Stimulated activated CD4-positive, alpha-beta T cell treated with anti-CD3 and anti-CD28 coated beads, Interleukin-12 subunit alpha, Interleukin-12 subunit beta, amount 100 ng/mL, for 24 hours (primary cell): ENCODE data around the gene MED27.

Experiments
- DNase-seq, 2 experiments: peaks; one replicate each; pipeline ENCODE4 v3.0.0-alpha.2; 2020; ENCODE audit warnings: low read depth in 2 of 2

MED27 gene

DNA sequence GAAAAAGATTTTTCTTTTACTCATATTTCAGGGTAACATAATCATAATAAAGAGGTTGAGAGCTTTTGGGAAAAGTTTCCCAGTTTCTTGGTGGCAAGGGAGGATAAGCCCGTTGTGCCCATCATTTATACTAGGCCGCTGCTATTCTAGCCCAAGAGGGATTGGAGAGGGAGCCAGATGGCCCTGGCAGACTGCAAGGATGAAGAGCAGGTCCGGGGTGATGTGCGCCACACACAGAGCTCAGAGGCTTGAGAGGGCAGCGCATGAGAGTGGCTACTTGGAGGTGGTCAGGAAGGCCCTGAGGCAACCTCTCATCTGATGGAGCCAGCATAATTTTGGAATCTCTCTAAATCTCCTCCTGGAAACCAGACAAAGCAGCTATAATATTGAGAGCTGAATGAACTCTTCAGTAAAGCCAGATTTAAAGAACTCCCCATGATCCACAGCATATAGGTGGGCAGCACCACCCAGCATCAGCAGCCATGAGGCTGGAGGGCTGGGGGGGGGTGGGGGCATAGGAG, 110.1 kb downstream of the MED27 start:
- no peak for DNase-seq

- no peak for DNase-seq
These were observed 111.0 kb downstream of the MED27 start for GRCh38 chr9:131968632-131969031.

- no peak for DNase-seq
These were observed 113.8 kb downstream of the MED27 start for GRCh38 chr9:131965841-131966240.

DNA sequence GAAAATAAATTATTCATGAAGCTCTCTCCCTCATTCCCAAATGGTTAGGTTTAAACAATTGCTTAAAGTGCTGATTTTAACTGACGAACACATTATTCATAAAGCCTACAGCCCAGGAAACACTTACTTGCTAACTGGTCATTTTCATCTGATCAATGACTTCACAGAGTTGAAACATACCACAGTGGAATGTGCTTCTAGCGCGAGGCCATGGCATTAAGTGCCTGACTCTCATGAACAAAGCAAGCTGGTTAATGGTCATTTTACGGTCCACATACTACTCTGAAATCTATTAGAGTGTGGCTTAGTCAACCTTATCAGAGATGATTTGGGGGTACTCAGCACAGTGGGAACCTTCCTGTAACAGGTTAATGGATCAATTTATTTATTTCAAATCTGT, 114.6 kb downstream of the MED27 start:
- DNase-seq = no peak

DNA sequence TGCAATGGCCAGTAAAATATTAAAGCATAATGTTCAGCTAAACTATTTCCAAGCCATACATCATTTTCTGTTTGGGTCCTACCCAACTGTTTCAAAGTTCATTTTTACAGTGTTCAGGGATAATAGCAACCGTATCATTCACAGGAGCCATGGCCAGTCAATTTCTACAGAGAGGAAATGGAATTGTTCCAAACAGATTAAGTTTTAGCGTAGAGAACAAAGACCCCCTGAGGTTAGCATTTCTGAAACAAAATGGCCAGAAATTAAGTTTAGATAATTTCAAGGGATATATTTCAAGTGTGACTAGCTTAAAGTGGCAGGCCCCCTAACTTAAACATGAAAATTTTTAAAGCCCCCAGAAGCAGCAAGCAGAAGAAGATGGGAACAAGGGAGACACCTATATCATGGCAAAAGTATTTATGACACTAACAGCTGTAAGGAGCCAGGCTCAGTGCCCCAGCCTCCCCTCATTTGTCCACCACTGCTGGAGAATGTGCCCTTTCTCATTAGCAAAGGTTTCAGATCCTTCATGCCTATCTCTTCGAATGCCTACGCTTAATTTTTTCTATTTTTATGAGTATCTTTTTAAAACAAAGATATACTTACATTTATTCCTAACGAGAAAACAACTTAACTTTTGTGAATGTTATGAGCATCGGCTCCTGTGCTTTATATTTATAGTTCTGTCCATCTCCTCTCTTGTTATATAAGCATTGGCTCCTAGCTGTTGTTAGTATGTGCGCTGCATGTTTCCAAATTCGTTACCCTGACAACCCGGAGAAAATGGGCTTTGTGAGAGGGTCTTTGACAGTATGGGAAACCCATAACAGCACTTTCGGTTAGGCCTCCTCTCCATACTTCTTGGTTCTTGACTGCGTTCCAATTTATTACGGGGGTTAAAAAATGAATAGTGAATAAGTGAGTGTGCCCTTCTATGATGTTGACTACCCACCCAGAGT, 116.3 kb downstream of the MED27 start:
- no peak for DNase-seq

- no peak for DNase-seq
These were observed 118.2 kb downstream of the MED27 start for GRCh38 chr9:131961496-131961880.

DNA sequence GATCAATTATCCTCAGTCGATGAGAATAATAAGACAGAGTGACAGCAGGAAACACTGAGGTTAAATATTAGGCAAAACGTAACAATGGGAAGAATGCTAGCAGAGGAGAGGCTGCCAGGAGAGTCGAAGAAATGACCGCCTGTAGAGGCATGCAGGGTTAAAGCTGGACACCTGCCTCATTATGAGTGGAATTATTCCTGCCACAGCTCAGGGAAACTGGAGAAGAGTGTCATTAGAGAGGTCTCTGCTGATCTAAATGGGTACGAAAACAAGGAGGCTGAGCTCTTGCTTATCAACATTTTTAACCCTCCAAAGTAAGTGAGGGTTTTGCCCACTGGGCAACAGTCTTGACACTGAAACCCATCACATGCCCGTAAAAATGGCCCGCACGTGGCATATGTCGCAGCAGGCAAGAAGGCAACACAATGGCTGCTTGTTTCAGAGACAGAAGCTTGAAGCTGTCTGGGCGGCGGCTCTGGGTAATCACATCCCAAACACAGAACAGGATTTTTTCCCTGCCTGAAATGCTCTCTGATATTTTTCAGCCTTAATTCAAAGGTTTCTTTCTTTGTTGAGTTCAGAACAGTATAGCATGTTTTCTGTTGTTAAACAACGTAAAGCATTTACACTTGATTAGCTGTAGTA, 118.7 kb downstream of the MED27 start:
- DNase-seq = no peak

GRCh38 chr9:131960311-131960710, 119.4 kb downstream of the MED27 start:
- no peak for DNase-seq

DNA sequence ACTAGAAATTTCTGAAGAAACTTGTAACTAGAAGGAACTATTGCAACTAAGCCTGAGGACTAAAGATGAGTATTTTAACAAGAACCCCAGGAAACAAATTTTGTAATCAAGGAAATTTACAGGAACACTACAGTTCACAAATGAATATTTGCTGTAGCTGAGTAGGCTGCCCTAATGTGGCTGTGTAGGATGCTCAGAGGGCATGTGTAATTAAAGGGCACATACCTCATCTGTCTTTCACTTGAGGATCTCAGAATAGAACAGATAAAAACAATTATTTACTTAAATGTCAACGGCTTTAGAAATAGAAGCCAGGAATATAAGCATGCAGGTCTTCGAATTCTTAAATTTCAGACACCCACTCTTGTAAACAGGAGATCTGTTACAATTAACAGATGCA, 119.8 kb downstream of the MED27 start:
- no peak for DNase-seq

- DNase-seq = no peak
These were observed 120.6 kb downstream of the MED27 start for GRCh38 chr9:131959056-131959455.

DNA sequence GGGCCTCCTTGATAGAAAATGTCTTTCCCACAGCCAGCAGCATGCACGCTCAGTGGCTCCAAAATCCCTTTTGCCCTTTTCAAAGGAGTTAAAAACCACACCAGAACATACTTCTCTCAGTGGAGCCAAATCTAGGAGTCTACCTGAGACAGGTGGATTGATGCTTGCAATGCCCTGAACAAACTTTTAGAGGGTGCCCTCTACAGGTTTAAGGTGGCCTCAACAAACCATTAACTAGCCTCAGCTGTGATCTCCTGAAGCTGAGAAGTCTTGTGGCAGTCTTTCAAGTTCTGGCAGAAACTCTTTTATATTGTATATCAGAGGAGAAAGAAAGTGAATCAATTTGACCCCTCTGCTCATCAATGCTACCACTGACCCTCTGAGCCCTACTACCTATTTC, 125.4 kb downstream of the MED27 start:
- DNase-seq = no peak

GRCh38 chr9:131951905-131952304, 127.8 kb downstream of the MED27 start:
- DNase-seq = no peak

DNA sequence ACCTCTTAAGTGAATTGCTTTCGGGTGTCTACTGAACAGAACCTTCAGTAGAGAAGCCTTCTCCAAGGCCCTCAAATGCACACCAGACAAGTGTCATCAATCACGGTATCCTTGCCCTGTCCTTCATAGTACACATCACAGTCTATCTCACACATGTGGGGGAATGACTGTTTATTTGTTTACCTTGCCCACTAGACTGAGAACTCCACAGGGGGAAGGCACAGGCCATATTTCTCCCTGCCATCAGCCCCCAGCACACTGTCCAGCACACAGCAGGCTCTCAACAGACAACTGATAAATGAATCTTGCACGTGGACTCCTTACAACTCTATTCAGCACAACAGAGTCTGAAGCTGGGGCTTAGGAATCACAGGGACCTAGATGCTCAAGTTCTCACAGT, 128.5 kb downstream of the MED27 start:
- no peak for DNase-seq

DNA sequence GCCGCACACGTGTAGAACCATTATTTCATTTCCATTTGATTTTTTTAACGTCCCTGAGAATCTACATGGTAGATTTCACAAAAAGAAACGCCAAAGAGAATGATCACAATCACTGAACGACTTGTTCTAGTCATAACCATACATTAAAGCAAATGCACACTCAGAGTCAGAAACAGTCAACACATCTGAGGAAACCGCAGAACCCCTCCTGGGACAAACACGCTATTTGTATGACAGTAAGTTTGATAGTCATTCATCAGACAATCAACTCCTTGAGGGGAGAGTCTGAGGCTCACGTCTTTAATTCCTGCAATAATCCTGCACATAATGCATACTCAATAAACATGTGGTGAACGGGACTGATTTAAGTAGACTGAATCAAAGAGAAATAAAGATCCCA, 129.2 kb downstream of the MED27 start:
- DNase-seq = no peak

GRCh38 chr9:131946180-131946579, 133.5 kb downstream of the MED27 start:
- no peak for DNase-seq

DNA sequence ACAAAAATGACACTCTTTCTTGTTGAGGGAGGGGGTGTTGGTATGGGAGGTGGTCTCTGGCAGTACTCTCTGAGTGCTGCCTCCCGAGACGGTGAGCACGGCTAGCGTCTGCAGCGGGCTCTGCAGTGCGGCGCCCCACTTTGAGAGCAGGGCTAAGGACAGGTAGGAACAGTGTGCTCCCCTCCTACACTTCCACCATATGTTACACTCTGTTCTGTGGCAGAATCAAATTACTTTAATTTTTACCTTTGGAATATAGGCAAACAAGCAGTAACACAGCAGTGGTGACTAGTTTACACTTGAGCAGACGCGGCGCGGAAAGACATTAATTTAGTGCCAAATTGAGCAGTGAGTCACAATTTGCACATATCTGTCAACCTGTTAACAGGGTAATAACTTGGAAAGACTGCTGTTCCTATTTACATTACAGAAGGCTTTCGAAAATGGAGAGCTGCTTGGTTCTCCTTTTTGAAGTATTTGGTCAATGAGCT, 136.3 kb downstream of the MED27 start:
- DNase-seq = no peak

DNA sequence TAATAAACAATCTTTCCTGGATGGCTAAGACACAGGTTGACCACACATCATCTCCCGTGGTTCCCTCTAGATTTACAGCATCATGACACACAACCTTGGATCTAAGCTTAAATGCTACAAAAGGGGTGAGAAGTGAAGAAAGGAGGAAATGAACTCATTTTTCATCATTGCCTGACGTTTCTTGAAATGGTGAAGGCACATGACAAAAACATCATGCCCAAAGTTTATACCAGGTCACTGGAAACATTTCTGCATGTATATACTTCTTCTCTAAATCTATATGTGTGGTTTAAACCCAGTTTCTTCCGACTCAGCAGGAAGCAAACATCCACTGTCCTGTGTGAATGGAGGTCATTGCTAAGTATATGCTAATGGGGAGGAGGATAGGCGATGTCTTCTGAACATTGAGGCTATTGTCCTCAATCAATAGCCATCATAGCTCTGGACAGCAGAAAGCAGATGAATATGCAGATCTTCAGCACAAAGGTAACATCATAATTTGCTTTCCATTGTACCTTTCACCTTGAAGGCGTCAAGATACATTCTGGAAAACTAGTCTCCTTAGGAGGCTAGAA, 137.4 kb downstream of the MED27 start:
- DNase-seq = no peak

- no peak for DNase-seq
These were observed 142.2 kb downstream of the MED27 start for GRCh38 chr9:131937451-131937850.

DNA sequence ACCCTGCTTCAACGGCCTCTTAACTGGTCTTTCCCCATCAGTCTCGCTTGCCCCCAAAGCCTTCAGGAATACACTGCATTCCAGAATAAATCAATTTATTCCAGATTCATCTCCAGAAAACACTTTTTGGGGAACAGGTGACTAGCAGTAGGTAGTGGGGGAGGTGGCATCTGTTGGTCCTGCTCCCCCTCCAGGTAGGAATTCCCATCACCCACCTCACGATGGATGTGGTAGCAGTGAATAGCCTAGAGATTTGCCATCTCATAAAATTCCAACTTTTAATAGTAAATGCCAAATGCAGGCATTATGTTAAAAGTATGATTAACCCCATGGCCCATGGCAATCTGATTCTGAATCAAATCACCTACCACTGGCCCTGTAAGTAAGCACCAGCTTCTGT, 142.7 kb downstream of the MED27 start:
- DNase-seq = no peak

GRCh38 chr9:131934673-131935072, 145.0 kb downstream of the MED27 start:
- DNase-seq = no peak

- DNase-seq = no peak
These were observed 152.6 kb downstream of the MED27 start for GRCh38 chr9:131927091-131927490.

GRCh38 chr9:131926360-131926922, 153.2 kb downstream of the MED27 start:
- DNase-seq = no peak
